ENCODE data around the gene PPP1R16B. TPM values are rescaled to one million over a fixed set of nuclear protein-coding genes. Genes with fewer than 3 reads are reported as not detected.
"Not testable (repeated sequence)": the region's sequence is repeated elsewhere in the genome, so short reads cannot be mapped to it uniquely, and the experiment has no call there.

PPP1R16B gene
- total RNA-seq, 1 donor from 2014 or later: 13.0 TPM

GRCh38 chr20:38953630-38954340 lies 148.3 kb downstream of the PPP1R16B start:
- Histone ChIP-seq H3K4me1 (no peaks in the 10 kb centered on the region), H3K9me3 (no peaks in the 10 kb centered on the region), H3K4me3 (no peak overlapping the region), H3K27ac (no peak overlapping the region), H3K27me3 (ENCODE audit: low read depth) (no peaks in the 10 kb centered on the region), H3K36me3 (no peaks in the 10 kb centered on the region)
- DNase-seq (no peak), ATAC-seq (no peak)
- no peak for TF ChIP-seq CTCF (IDR thresholded peaks at IDR 0.05)
- intact Hi-C loops (cut with DNase I): no loop called here

- H3K4me1 ChIP-seq: peaks cover 7% of the 10 kb centered on the region
- H3K9me3 ChIP-seq: no peaks in the 10 kb centered on the region
- no peaks in the 10 kb centered on the region for H3K36me3 ChIP-seq
- no peaks in the 10 kb centered on the region for H3K27me3 ChIP-seq (ENCODE audit: low read depth)
- intact Hi-C loops (cut with DNase I): no loop called here
- DNase-seq: no peak
- no peak overlapping the region for H3K4me3 ChIP-seq
- H3K27ac ChIP-seq: no peak overlapping the region
- ATAC-seq: no peak
- no peak for TF ChIP-seq CTCF (IDR thresholded peaks at IDR 0.05)
These were observed 151.9 kb downstream of the PPP1R16B start for GRCh38 chr20:38957235-38957876.

GRCh38 chr20:38957915-38958485 lies 152.5 kb downstream of the PPP1R16B start:
- no peaks in the 10 kb centered on the region for H3K36me3 ChIP-seq
- H3K27ac ChIP-seq: no peak overlapping the region
- DNase-seq (no peak), ATAC-seq (no peak)
- H3K27me3 ChIP-seq (ENCODE audit: low read depth): no peaks in the 10 kb centered on the region
- no peaks in the 10 kb centered on the region for H3K9me3 ChIP-seq
- peaks cover 12% of the 10 kb centered on the region for H3K4me1 ChIP-seq
- intact Hi-C loops (cut with DNase I): no loop called here
- no peak overlapping the region for H3K4me3 ChIP-seq
- TF ChIP-seq CTCF (IDR thresholded peaks at IDR 0.05): no peak

- peaks cover 17% of the 10 kb centered on the region for H3K4me1 ChIP-seq
- H3K27ac ChIP-seq; ATAC-seq; H3K9me3 ChIP-seq; DNase-seq; H3K36me3 ChIP-seq; intact Hi-C loops (cut with DNase I); H3K4me3 ChIP-seq; H3K27me3 ChIP-seq (ENCODE audit: low read depth): not testable (repeated sequence)
These were observed 154.7 kb downstream of the PPP1R16B start for GRCh38 chr20:38960187-38960687.

- intact Hi-C loops (cut with DNase I): no loop called here
- DNase-seq (no peak), ATAC-seq (no peak)
- Histone ChIP-seq H3K27me3 (ENCODE audit: low read depth) (no peaks in the 10 kb centered on the region), H3K36me3 (no peaks in the 10 kb centered on the region), H3K4me1 (peaks cover 17% of the 10 kb centered on the region), H3K4me3 (peak overlapping the region; percentile 99), H3K27ac (peak overlapping the region; percentile 92), H3K9me3 (no peaks in the 10 kb centered on the region)
- no peak for TF ChIP-seq CTCF (IDR thresholded peaks at IDR 0.05)
These were observed 156.1 kb downstream of the PPP1R16B start for GRCh38 chr20:38961530-38962043.
